GM19455 (cell line): ENCODE results near the gene THSD4.
"Not testable (repeated sequence)": the region's sequence is repeated elsewhere in the genome, so short reads cannot be mapped to it uniquely, and the experiment has no call there.

Source experiments
- ATAC-seq: cut with Tn5 transposase; IDR thresholded peaks from one replicate; pipeline ENCODE4 v1.9.1; 2021; ENCODE audit not compliant: unreplicated experiment

Gene THSD4

DNA sequence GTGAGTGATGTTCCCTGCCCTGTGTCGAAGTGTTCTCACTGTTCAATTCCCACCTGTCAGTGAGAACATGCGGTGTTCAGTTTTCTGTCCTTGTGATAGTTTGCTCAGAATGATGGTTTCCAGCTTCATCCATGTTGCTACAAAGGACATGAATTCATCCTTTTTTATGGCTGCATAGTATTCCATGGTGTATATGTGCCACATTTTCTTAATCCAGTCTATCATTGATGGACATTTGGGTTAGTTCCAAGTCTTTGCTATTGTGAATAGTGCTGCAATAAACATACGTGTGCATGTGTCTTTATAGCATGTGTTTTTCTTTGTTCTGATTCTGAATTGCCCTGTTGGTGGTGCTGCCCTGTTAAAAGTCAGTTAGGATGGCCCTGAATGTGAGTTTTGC is 204.2 kb downstream of the THSD4 start:
- ATAC-seq, result not testable (repeated sequence)

DNA sequence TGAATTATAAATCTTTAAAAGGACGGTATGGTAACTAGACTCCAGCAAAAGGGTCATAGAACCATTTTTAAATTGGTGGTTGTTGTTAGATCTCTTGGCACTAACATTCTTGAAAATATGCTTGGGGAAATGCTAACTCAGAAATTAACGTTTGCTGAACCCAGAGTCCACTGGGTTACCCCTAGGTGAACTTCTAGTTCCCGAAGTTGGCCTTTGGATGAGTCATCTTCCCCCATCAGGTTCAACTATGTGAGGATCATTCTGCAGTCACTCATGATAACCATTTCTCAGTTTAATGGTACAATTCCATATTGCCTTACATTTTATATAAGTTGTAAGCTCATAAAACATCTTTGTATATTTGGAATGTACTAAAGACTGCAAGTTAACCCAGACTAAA is 204.7 kb downstream of the THSD4 start:
- ATAC-seq, result no peak

DNA sequence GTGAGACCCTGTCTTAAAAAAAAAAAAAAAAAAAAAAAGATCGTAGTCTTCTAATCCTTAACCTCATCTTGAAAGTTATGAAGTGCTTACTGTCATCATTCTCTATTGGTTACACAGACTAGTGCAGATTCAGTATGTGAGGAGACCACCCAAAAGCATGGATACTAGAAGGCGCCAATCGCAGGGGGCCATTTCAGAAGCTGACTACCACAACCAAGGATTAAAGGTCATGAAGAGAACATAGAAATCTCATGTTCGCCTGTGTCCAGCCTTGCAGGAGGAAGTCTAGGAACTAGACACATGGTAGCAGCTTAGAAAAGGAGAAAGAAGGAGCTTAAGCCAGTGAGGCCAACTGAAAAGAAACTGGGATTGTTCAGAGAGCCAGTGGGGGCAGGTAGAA is 207.8 kb downstream of the THSD4 start:
- ATAC-seq, result no peak

DNA sequence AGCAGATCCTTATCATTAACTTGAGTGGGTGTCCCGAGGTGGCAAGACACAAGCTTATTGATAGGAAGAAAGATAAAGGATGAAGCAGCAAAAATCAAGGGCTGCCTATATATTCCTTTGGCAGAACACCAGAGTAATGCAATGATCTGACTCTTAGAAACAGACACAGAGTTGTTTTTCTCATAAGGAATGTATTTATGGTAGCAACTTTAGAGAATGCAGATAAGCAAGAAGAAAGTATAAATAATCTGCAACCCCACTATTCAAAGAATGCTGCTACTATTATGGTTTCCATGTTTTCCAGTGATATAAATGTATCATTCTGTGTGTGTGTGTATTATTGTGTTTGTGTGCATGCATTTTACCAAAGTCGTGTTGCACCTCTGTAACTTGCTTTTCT is 208.3 kb downstream of the THSD4 start:
- ATAC-seq, result no peak

DNA sequence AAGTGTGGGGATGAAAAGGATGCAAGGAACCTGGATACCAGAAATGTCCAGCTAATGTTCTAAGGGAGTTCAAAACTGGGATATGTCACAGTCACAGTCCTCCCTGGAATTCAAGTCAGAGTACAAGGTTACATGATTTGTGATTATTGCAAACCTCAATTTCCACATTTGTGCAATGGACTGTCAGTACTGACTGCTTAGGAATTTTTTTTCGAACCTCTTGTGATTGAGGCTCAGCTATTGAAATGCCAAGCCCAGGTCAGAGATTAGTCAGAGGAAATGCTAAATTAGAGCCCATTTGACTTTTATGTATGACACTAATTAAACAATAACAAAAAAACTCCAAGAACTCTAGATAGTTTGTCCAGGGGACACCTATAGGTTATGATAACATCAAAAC is 210.2 kb downstream of the THSD4 start:
- no peak for ATAC-seq

DNA sequence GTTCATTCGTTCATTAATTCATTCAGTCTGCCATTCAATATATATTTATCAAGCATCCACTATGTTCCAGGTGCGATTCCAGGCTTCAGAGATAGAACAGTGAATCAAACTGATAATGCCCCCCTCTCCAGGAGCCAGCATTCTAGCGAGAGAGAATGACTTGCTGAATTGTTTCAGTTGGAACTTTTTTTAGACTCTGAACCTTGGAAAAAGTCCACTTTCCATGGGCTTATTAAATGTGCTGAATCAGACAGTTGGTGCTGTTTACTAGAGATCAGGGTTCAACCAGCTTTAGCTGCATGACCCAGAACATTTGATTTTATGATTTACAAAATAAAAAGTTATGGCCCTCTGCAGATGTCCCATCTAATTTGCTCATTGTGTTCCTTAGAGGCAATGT is 213.2 kb downstream of the THSD4 start:
- no peak for ATAC-seq

DNA sequence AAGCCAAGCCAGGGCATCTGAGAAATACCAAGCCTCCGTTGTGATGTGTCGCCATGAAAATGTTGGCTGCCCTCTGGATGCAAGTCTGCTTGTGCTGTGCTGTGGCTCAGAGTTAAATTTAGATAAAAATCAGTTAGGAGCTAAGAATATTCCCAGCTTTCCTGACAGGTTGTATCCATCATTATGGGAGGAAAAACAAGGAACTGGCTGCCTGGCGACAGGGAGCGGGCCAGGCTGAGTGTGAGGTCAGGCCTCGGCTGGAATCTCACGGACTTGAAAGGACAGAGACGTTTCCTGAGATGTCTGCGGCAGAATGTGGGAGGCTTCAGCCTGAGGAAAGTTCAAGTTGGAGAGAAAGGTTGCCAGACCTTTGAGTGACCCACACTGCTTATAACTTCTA is 213.8 kb downstream of the THSD4 start:
- ATAC-seq, result no peak

DNA sequence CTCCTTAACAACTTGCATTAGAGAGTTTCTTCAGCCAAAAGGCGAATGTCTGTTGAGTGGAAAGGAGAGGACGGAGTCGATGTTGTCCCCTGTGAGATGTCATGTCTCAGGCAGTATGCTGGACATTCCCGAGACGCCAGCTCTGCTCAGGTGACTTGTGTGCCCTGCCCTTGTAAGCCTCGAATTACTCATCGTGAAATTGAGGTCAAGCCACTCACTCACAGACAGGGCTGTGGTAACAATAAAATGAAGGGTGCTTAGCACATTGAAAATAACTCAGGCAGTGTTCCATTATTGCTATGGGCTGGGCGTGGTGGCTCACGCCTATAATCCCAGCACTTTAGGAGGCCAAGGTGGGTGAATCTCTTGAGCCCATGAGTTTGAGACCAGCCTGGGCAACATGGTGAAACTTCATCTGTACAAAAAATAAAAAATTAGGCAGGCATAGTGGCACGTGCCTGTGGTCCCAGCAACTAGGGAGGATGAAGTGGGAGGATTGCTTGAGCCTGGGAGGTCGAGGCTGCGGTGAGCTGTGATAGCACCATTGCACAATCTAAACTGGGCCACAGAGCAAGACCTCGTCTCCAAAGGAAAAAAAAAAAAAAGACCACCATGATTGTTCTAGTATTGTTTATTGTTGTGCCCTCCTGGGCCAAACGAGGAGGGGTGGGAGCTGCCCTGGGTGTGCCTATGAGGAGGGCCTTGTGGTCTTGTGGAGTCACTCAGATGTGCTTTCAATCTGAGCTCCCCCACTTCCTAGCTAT is 214.4 kb downstream of the THSD4 start:
- ATAC-seq, result no peak

DNA sequence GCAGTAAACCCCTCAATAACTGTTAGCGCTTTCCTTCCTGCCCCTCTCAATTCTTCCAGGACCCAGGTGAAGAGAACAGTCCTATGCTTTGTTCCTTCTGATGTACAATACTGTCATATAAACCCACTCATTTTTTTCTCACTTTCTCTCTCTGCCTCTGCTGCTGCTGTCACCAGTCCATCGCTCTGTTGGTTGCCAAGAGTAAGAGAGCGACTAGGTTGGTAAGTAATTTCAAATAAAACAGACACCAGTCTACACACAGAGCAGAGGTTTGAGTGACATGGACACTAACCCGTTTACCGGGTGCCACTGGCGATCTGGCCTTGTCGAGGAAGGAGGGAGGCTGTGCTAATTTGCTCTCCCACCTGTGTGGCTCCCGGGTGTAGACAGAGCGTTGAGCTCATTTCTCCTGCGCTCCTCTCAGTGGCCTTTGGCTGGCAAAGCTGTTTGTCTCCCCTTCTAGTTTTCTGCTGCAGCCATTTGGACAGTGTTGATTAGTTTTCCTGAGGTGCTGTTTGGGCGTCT is 215.4 kb downstream of the THSD4 start:
- ATAC-seq, result no peak

DNA sequence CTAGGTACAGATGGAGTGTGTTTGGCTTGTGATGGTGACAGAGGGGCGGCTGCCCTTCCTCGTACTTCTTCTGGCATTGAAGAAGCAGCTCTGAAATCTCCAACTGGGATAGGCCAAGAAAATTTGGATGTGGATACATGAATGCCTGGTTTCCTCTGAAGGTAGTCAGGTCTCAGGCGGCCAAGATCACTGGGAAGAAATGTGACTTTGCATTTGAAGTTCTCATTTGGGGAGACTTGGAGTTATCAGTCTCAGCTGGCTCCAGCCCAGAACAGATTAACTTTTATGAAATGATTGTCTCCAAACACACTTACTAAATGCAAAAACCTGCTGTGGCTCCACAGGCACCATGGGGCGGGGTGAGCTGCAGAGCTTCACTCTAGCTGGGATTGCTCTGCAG is 215.9 kb downstream of the THSD4 start:
- ATAC-seq, result no peak

DNA sequence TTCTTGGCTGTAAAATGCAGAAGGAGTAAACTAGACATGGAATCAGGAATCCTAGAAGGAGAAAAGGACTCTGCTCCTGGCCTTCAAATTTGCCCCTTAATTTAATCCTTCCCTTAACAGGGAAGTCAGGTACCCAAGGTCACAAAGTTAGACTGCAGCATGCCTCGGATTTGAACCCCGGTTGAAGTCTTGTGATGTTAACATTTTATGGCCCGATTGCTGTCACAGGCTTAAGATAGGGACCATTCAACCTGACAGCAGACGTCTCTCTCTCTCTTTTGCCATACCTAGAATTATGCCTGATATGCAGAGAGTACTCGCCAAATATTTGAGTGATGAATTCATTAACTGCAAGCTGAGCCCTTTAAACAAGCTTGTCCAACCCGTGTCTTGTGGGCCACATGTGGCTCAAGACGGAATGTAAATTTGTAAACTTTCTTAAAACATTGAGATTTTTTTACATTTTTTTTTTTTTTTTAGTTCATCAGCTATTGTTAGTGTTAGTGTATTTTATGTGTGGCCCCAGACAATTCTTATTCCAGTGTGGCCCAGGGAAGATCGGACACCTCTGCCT is 217.2 kb downstream of the THSD4 start:
- no peak for ATAC-seq

DNA sequence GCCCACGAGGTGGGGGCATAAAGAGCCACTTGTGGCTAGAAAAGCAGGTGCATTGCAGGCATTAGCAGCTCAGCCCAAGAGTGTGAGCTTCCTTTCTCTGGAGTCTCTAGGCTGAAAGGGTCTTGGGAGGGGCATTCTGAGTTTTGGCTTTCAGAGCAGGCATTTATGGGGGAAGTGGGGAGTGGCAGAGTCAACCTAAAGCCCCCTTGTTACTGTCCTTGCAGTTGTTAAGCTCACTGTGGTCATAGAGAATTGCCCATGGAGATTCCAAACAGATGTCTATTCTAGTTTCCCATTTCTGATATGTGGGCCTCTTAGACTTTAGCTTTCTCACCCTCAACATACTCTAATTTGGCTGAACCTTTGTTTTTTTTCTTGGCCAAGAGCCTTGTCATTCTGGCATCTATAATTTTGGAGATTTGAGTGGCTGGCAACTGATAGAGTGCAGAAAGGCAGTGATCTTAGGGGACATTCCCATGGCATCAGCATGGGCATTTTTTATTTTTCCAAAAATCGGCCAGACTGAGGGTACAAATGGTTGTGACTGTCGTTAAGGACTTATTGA is 217.9 kb downstream of the THSD4 start:
- no peak for ATAC-seq

DNA sequence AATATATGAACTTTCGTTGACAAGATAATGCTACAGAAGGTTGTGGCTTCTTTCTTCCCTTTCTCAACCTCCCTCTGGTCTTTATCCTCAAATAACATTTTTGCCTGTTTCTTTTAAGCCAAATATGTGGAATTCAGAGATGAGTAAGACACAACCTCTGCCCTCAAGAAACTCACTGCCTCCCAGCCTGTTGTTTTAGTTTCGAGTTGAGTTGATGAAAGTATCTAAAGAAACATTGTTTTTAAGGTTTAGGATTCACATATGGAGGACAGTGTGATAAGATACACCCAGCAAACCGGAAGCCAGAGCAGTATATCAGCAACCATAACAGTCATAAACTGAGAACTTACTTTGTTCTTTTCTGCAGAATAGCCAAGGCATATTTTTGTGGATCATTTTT is 218.6 kb downstream of the THSD4 start:
- no peak for ATAC-seq

DNA sequence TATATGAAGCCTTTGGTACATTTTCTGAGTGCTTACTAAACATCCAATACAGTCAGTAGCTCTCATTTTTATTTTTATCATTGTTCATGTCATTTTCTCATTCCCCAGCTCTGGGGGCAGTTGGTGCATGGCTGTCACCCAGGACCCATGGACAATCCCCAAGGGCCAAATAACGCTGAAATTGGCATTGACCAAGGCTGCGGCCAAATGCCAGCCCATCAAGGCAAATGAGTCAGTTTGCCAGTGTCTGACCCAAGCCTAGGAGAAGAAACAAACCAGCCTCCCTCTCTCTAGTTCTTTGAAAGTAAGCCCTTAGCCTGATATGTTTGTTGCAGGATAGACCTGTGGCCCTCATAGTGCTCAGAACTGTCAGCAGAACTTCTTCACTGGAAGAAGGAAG is 219.2 kb downstream of the THSD4 start:
- no peak for ATAC-seq

DNA sequence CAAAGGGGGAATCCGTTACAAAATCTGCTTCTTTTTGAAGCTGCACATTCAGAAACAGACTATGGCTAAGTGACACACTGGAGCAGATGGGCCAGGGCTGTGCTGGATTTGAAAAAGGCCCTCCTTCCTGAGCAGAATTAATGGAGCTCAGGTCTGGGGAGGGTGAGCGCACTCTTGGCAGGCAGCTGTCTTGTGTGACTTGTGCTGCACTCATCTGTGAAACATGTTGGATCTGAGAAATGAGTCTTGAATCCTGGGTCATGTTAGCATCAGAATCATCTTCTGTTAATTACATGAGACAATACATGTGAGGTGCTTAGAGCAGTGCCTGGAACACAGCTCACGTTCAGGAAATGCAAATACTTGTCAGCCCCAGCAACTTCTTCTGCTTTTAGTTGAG is 219.6 kb downstream of the THSD4 start:
- no peak for ATAC-seq

DNA sequence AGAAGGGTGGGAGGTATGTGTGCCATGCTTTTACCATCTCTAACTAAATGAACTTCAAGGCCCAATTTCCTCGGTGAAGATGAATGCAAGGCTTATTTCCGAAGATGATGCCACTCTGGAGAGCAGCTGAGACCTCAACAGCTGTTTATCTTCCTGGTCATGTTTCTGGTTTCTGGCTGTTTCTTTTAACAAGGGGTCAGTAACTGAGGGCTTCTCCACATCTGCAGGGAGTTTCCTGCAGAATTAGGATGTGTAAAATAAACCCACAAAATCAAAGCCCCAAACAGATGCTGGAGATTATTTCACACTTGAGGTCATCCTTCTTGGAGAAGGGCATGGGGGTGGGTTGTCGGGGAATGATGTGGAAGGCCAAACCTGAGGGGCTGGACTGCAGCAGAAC is 220.3 kb downstream of the THSD4 start:
- ATAC-seq, result no peak

DNA sequence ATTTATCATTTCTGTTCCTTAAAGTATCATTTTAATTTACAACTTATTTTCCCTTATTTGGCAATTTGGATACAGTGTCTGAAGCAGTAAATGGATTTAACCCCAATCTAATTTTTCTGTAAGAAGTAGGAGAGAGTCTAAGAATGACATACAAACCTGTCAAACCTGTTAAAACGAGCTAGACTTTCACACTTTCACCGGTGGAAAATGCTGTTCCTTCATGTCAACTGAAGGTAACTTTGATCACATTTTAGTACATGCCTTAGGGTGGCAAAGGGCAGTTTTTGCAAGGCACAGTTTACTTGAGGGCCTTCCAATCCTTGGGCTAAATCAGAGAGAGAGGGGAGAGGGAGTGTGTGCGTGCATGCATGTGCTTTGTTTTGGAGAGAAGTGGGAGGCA is 221.4 kb downstream of the THSD4 start:
- ATAC-seq, result no peak

DNA sequence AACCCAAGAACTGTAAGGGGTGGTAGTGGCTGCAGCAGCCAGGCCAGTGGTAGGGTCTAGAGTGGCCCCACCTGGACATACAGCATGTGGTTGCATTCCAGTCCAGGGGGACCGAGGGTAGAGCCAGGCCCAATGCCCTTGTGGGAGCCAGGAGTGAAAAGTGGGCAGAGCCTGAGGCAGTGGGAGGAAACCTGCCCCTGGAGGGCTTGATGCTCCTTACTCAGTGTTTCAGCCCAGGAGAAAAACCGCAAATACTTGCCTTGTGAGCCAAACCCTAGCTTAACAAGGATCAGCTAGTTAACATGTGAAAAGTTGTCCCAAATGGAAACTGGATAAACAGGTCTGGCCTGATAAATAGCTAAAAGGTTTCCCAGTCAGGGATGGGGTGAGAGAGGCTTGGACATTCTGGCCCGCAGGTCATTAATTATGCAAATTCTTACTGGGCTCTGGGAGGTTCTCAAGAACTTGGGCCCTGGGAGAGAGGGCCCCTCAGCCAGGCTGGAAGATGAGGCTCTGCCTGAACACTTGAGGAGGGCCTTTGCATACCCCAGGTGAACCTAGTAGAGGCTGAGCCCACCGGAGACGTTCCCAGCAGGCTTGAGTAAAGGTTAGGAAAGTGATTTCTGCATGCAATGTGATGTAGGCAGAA is 222.1 kb downstream of the THSD4 start:
- no peak for ATAC-seq

DNA sequence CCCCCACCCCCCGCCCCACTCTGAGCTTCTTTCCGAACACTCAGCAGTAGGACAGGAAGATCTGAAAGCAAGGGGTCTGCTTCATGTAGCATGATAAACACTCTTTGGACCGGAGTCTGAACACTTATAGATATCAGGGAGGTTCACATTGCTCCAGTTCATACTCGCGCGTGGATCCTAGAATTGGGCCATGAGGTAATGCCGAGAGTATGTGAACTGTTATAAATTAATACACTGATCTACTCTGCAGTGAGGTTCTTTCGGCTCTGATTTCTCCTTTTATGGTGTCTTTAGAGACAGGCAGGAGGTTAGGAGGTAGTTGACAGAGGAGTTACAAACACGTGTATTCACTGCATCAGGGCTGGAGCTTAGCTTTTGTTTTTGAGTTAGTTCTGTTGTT is 223.0 kb downstream of the THSD4 start:
- ATAC-seq, result no peak

DNA sequence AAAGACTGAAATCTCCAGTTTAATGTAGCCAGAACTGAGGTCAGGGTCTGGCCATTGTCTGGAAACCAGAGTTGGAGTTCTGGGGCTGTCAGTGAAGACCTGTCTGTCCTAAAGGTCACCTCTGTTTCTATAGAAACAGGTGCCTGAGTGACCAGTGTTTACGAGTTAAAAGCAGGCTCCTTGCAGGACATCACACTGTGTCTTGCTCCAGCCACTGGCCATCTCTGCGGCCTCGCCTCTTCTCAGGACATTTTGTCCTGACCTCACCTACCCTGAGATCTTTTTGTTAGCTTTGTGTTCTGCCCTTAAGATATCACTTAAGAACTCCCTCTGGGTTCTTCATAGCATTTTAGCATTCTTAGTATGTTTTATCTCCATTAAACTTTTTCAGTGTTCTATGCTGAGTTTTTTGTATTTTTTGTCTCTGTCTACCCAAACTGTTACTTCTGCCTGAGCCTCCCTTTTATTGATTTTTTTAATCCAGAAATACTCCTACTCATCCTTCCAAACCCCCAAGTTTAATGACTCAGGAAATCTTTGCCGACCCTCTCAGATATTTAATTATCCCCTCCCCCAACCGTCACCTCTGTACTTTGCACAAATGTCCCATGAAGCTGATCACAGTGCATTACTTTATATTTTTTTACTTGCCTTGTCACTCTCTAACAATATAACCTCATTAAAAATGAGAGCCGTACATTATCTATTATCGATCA is 223.7 kb downstream of the THSD4 start:
- ATAC-seq, result no peak

DNA sequence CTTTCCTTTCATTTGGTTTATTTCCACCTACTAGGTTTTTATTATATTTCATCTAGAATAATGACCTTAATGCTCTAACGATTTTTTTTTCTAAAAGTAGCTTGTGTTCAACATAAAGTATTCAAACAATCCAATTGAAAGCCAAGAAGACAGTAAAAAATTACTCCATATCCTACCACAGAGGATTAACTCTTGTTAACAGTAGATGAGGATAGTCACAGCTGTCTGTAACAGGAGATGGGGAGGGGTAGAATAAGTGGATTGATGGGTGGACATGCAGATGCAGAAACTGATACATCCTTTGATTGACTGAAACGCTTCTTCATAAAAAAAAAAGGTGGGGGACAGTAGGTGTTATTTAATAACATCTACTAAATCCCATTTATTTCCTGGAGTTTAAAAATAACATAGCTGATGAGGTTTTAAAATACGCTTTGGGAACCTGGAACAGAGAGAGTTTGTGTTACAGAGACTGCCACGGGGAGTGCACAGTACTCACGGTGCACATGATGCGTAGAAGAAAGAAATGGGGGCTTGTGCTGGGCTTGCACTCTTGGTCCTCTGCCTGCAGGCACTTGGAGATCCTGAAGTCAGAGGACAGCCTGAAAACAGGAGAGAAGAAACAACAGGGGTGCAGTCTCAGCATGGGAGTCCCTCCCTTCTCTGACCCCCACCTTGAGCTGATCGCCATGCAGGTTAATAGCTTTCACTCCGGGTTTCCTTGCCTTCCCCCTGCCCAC is 226.7 kb downstream of the THSD4 start:
- no peak for ATAC-seq
